Measurements from ENCODE around the gene COX8A. TPM values are rescaled to one million over a fixed set of nuclear protein-coding genes. Genes with fewer than 3 reads are reported as not detected.

Gene COX8A
- total RNA-seq, 1 experiment from 2014 or later: 615 TPM

- intact Hi-C loops (cut with micrococcal nuclease; ENCODE audit: unreplicated experiment): no loop called here
- Histone ChIP-seq H3K4me1 (ENCODE audit: insufficient read depth, low read length, poor library complexity, severe bottlenecking) (peaks cover 24% of the 10 kb centered on the region), H3K27ac (ENCODE audit: low read depth, low read length, poor library complexity, severe bottlenecking) (no peak overlapping the region), H3K36me3 (ENCODE audit: insufficient read depth, low read length, poor library complexity, severe bottlenecking) (no peaks in the 10 kb centered on the region), H3K9me3 (ENCODE audit: low read depth, low read length, poor library complexity, severe bottlenecking) (no peaks in the 10 kb centered on the region), H3K27me3 (replicated peaks; ENCODE audit: insufficient read depth, low read depth, low read length, poor library complexity) (no peaks in the 10 kb centered on the region), H3K4me3 (ENCODE audit: low read depth, low read length, poor library complexity, severe bottlenecking) (no peak overlapping the region)
- no peak for DNase-seq (ENCODE audit: low spot score)
- BruUV-seq (replicated peaks): no TSS peak
- CTCF ChIA-PET: no interaction called here
- POLR2A ChIA-PET (ENCODE audit: low non-redundant PET): no interaction called here
- TF ChIP-seq CTCF (conservative IDR thresholded peaks at IDR 0.05; ENCODE audit: low read depth, low read length) (no peak), EZH2 (IDR thresholded peaks at IDR 0.05; ENCODE audit: borderline replicate concordance, low read depth, low read length, poor library complexity, severe bottlenecking) (no peak)
These were observed 46.7 kb downstream of the COX8A start for GRCh38 chr11:64020976-64021756.

GRCh38 chr11:64021757-64022093 is 47.3 kb downstream of the COX8A start:
- CTCF ChIA-PET: no interaction called here

DNA sequence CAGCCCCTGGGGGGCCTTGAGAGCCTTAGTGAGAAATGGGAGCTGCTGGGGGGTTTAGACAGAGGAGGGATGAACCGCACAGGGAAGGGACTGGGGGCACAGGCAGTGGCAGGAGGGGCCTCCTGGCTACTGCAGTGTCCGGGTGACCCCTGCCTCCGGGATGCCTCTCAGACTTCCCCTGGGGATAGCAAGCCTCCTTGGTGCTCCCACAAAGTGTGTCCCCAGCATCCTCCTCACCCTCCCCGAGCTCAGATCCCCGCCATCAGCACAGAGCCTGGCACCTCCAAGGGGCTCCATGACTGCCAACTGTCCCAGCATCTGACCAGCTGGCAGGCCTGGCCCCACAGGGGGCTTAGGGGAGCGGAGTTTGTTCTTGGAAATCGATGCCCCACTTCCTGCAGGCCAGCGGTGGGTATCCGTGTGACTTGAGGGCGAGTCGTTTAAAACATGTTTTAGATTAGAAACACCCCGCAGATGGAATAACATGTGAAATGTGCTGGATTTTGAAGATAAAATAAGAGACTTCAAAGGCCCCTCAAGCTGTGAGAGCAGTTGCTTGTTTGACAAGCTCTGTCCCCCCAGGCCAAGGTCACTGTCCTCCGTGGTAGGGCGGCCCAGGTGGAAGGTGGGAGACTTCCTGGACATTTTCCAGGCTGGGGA is 47.8 kb downstream of the COX8A start:
- ChIA-PET CTCF (no interaction called here), POLR2A (ENCODE audit: low non-redundant PET) (no interaction called here)
- Histone ChIP-seq H3K4me1 (ENCODE audit: insufficient read depth, low read length, poor library complexity, severe bottlenecking) (peaks cover 19% of the 10 kb centered on the region), H3K27ac (ENCODE audit: low read depth, low read length, poor library complexity, severe bottlenecking) (no peak overlapping the region), H3K36me3 (ENCODE audit: insufficient read depth, low read length, poor library complexity, severe bottlenecking) (no peaks in the 10 kb centered on the region), H3K9me3 (ENCODE audit: low read depth, low read length, poor library complexity, severe bottlenecking) (no peaks in the 10 kb centered on the region), H3K27me3 (replicated peaks; ENCODE audit: insufficient read depth, low read depth, low read length, poor library complexity) (no peaks in the 10 kb centered on the region), H3K4me3 (ENCODE audit: low read depth, low read length, poor library complexity, severe bottlenecking) (no peak overlapping the region)
- intact Hi-C loops (cut with micrococcal nuclease; ENCODE audit: unreplicated experiment): no loop called here
- TF ChIP-seq CTCF (conservative IDR thresholded peaks at IDR 0.05; ENCODE audit: low read depth, low read length) (no peak), EZH2 (IDR thresholded peaks at IDR 0.05; ENCODE audit: borderline replicate concordance, low read depth, low read length, poor library complexity, severe bottlenecking) (no peak)
- no TSS peak for BruUV-seq (replicated peaks)
- DNase-seq (ENCODE audit: low spot score): no peak

More at GRCh38 chr11:64021757-64022093, 47.3 kb downstream of the COX8A start:
- H3K36me3 ChIP-seq (ENCODE audit: insufficient read depth, low read length, poor library complexity, severe bottlenecking): no peaks in the 10 kb centered on the region
- peaks cover 20% of the 10 kb centered on the region for H3K4me1 ChIP-seq (ENCODE audit: insufficient read depth, low read length, poor library complexity, severe bottlenecking)
- H3K27me3 ChIP-seq (replicated peaks; ENCODE audit: insufficient read depth, low read depth, low read length, poor library complexity): no peaks in the 10 kb centered on the region
- intact Hi-C loops (cut with micrococcal nuclease; ENCODE audit: unreplicated experiment): no loop called here
- no peak overlapping the region for H3K27ac ChIP-seq (ENCODE audit: low read depth, low read length, poor library complexity, severe bottlenecking)
- H3K4me3 ChIP-seq (ENCODE audit: low read depth, low read length, poor library complexity, severe bottlenecking): no peak overlapping the region
- DNase-seq (ENCODE audit: low spot score): no peak
- no TSS peak for BruUV-seq (replicated peaks)
- POLR2A ChIA-PET (ENCODE audit: low non-redundant PET): no interaction called here
- TF ChIP-seq CTCF (conservative IDR thresholded peaks at IDR 0.05; ENCODE audit: low read depth, low read length): no peak
- H3K9me3 ChIP-seq (ENCODE audit: low read depth, low read length, poor library complexity, severe bottlenecking): no peaks in the 10 kb centered on the region
